HEK293 (cell line): ENCODE data around the gene PCDHA13.
"Not testable (repeated sequence)": the region's sequence is repeated elsewhere in the genome, so short reads cannot be mapped to it uniquely, and the experiment has no call there.

Experiments used
- CTCF ChIA-PET: fragments of 350-600 bp; formaldehyde crosslinking; extraction: SDS; loops from one replicate; lab custom pipeline; 2021; ENCODE audit warnings: antibody characterized with exemption; lab: Yijun Ruan, JAX
- POLR2A ChIA-PET: fragments of 300-600 bp; formaldehyde crosslinking; extraction: SDS; loops from one replicate; lab custom pipeline; 2020; ENCODE audit warnings: antibody characterized with exemption, inconsistent platforms; lab: Yijun Ruan, JAX
- H3K27ac ChIP-seq: fragments of 200-500 bp; sonication (Bioruptor generic); 2 replicates; pipeline ENCODE4 v1.5.1; 2014; ENCODE audit warnings: low read depth, low read length, control low read depth, inconsistent platforms; ENCODE audit errors: extremely low read depth
- H3K36me3 ChIP-seq, 2 experiments: fragments of 200-500 bp in 1 of 2; sonication (Bioruptor generic) in 1 of 2; 1 replicate in 1 of 2; 2 replicates in 1 of 2; pipeline ENCODE4 v1.5.1; 2014 to 2017; ENCODE audit warnings: inconsistent platforms in 2 of 2, low read length in 2 of 2; ENCODE audit not compliant: control insufficient read depth in 2 of 2, insufficient read depth in 1 of 2
- H3K4me1 ChIP-seq: fragments of 200-500 bp; sonication (Bioruptor generic); 2 replicates; pipeline ENCODE4 v1.5.1; 2014; ENCODE audit warnings: mild to moderate bottlenecking, low read length, inconsistent platforms; ENCODE audit not compliant: control insufficient read depth, insufficient read depth
- H3K4me3 ChIP-seq: 2 replicates; pipeline ENCODE4 v1.5.1; 2011; ENCODE audit warnings: low read depth, mild to moderate bottlenecking, control low read depth, low read length, moderate library complexity
- H3K9me3 ChIP-seq: fragments of 200-500 bp; sonication (Bioruptor generic); 2 replicates; pipeline ENCODE4 v1.5.1; 2014; ENCODE audit warnings: low read depth, low read length, inconsistent platforms; ENCODE audit not compliant: control insufficient read depth, insufficient read depth
- BCL11A ChIP-seq: fragments of 450-650 bp; formaldehyde crosslinking; IDR thresholded peaks from 2 replicates; pipeline ENCODE4 v1.5.1; 2016; ENCODE audit warnings: low read depth, missing biosample characterization, missing genetic modification characterization
- CTCF ChIP-seq: fragments of 450-650 bp; formaldehyde crosslinking; IDR thresholded peaks from 2 replicates; pipeline ENCODE4 v1.5.1; 2016; ENCODE audit warnings: missing biosample characterization, missing genetic modification characterization
- GLIS1 ChIP-seq: fragments of 450-650 bp; formaldehyde crosslinking; IDR thresholded peaks from 2 replicates; pipeline ENCODE4 v1.5.1; 2016; ENCODE audit warnings: missing biosample characterization, missing genetic modification characterization
- MYNN ChIP-seq: fragments of 450-650 bp; formaldehyde crosslinking; IDR thresholded peaks from 2 replicates; pipeline ENCODE4 v1.5.1; 2016; ENCODE audit warnings: missing biosample characterization, missing genetic modification characterization, borderline replicate concordance
- REST ChIP-seq: fragments of 450-650 bp; formaldehyde crosslinking; IDR thresholded peaks from 2 replicates; pipeline ENCODE4 v1.5.1; 2016; ENCODE audit warnings: missing biosample characterization, missing genetic modification characterization
- SCRT2 ChIP-seq: fragments of 450-650 bp; formaldehyde crosslinking; IDR thresholded peaks from 2 replicates; pipeline ENCODE4 v1.5.1; 2016; ENCODE audit warnings: missing biosample characterization, missing genetic modification characterization
- TSHZ1 ChIP-seq: fragments of 450-650 bp; formaldehyde crosslinking; IDR thresholded peaks from 2 replicates; pipeline ENCODE4 v1.5.1; 2016; ENCODE audit warnings: missing biosample characterization, missing genetic modification characterization, borderline replicate concordance
- ZBTB17 ChIP-seq: fragments of 450-650 bp; formaldehyde crosslinking; IDR thresholded peaks from 2 replicates; pipeline ENCODE4 v1.5.1; 2016; ENCODE audit warnings: missing biosample characterization, missing genetic modification characterization
- ZBTB6 ChIP-seq: fragments of 450-650 bp; formaldehyde crosslinking; IDR thresholded peaks from 2 replicates; pipeline ENCODE4 v1.5.1; 2017; ENCODE audit warnings: missing biosample characterization, missing genetic modification characterization
- ZFHX2 ChIP-seq: fragments of 450-650 bp; formaldehyde crosslinking; conservative IDR thresholded peaks from 2 replicates; pipeline ENCODE4 v1.5.1; 2016; ENCODE audit warnings: missing biosample characterization, missing genetic modification characterization
- ZNF112 ChIP-seq: fragments of 450-650 bp; formaldehyde crosslinking; IDR thresholded peaks from 2 replicates; pipeline ENCODE4 v1.5.0; 2017; ENCODE audit warnings: missing biosample characterization, missing genetic modification characterization
- ZNF202 ChIP-seq: fragments of 450-650 bp; formaldehyde crosslinking; IDR thresholded peaks from 2 replicates; pipeline ENCODE4 v1.5.1; 2016; ENCODE audit warnings: missing biosample characterization, missing genetic modification characterization, borderline replicate concordance
- ZNF335 ChIP-seq: fragments of 450-650 bp; formaldehyde crosslinking; conservative IDR thresholded peaks from 2 replicates; pipeline ENCODE4 v1.5.1; 2016; ENCODE audit warnings: missing biosample characterization, missing genetic modification characterization
- ZNF391 ChIP-seq: fragments of 450-650 bp; formaldehyde crosslinking; IDR thresholded peaks from 2 replicates; pipeline ENCODE4 v1.5.1; 2016; ENCODE audit warnings: low read depth, missing biosample characterization, missing genetic modification characterization, borderline replicate concordance
- ZNF426 ChIP-seq: fragments of 450-650 bp; formaldehyde crosslinking; IDR thresholded peaks from 2 replicates; pipeline ENCODE4 v1.5.1; 2017; ENCODE audit warnings: missing biosample characterization, missing genetic modification characterization, mild to moderate bottlenecking, inconsistent platforms, moderate library complexity
- ZNF560 ChIP-seq: fragments of 450-650 bp; formaldehyde crosslinking; IDR thresholded peaks from 2 replicates; pipeline ENCODE4 v1.5.1; 2017; ENCODE audit warnings: missing biosample characterization, missing genetic modification characterization, borderline replicate concordance
- ZNF600 ChIP-seq: fragments of 450-650 bp; formaldehyde crosslinking; IDR thresholded peaks from 2 replicates; pipeline ENCODE4 v1.5.1; 2016; ENCODE audit warnings: missing biosample characterization, missing genetic modification characterization
- ZNF654 ChIP-seq: fragments of 450-650 bp; formaldehyde crosslinking; IDR thresholded peaks from 2 replicates; pipeline ENCODE4 v1.5.1; 2016; ENCODE audit warnings: low read depth, missing biosample characterization, missing genetic modification characterization
- ZSCAN5A ChIP-seq: fragments of 450-650 bp; formaldehyde crosslinking; IDR thresholded peaks from 2 replicates; pipeline ENCODE4 v1.5.1; 2016; ENCODE audit warnings: missing biosample characterization, missing genetic modification characterization

PCDHA13 gene

GRCh38 chr5:140849831-140850634 lies 31.9 kb upstream of the PCDHA13 start:
- CTCF ChIA-PET = interaction anchor here (0.6 kb wide), 1 partner anchor 950 kb away, joined by 3 read pairs; no protein-coding TSS in a partner anchor
- POLR2A ChIA-PET, H3K9me3 ChIP-seq, H3K4me3 ChIP-seq, H3K36me3 ChIP-seq, H3K27ac ChIP-seq, H3K4me1 ChIP-seq: not testable (repeated sequence)

GRCh38 chr5:140855772-140856674 lies 25.9 kb upstream of the PCDHA13 start, which contains the start of gene PCDHA10:
Gene PCDHA10 (plus strand): TSS chr5:140855897. CDS start chr5:140856049, 152 bp downstream.
- Histone ChIP-seq H3K4me1 (no peaks in the 10 kb centered on the region), H3K27ac (no peak within 1 kb of the TSS), H3K4me3 (peak within 1 kb of the TSS; percentile 10), H3K36me3 (no peaks in the 10 kb centered on the region), H3K9me3 (no peaks in the 10 kb centered on the region; the same call in none of the 2 replicates)
- CTCF ChIA-PET = interaction anchor here (0.6 to 2.0 kb wide), 21 partner anchors 9 to 658 kb away, joined by 3 to 20 read pairs (median 4); partner anchors contain the start of genes PCDHA11, PCDHA12 and PCDHA13
- POLR2A ChIA-PET = no interaction called here
- TF ChIP-seq ZBTB6 (tag by site-specific recombination) (no peak), ZSCAN5A (tag by site-specific recombination) (no peak), BCL11A (tag by site-specific recombination) (no peak), SCRT2 (no peak), ZNF654 (peak; percentile 63), ZBTB17 (tag by site-specific recombination) (peak; percentile 48), ZFHX2 (tag by site-specific recombination) (no peak), ZNF202 (tag by site-specific recombination) (no peak), ZNF560 (tag by site-specific recombination) (no peak), GLIS1 (peak; percentile 50; the same call in 1 of the 2 replicates), REST (no peak), ZNF600 (tag by site-specific recombination) (0 out of 2 replicates have a peak, but pooled peaks have one; percentile 22), ZNF335 (tag by site-specific recombination) (peak; percentile 57; the same call in 1 of the 2 replicates), CTCF (no peak), ZNF391 (no peak), ZNF426 (tag by site-specific recombination) (no peak), MYNN (tag by site-specific recombination) (no peak), TSHZ1 (tag by site-specific recombination) (no peak), ZNF112 (no peak)
